Activated naive CD8-positive, alpha-beta T cell treated with anti-CD3 and anti-CD28 coated beads, Interleukin-2, amount 50 U/mL, for 24 hours (primary cell): ENCODE data around the gene TGM1.

Source experiments
- ATAC-seq: fragments of 150-1000 bp; cut with Tn5 transposase; one replicate; pipeline ENCODE4 v1.10.0; 2021
- DNase-seq: peaks from one replicate; pipeline ENCODE4 v3.0.0; 2021
- H3K27ac Mint-ChIP-seq: one replicate; pipeline ENCODE4 v1.8.0; 2021; ENCODE audit warnings: mild to moderate bottlenecking, mixed read lengths
- H3K27me3 Mint-ChIP-seq: one replicate; pipeline ENCODE4 v1.8.0; 2021; ENCODE audit warnings: mixed read lengths
- H3K36me3 Mint-ChIP-seq: one replicate; pipeline ENCODE4 v1.8.0; 2021; ENCODE audit warnings: low read depth, mixed read lengths
- H3K4me1 Mint-ChIP-seq: one replicate; pipeline ENCODE4 v1.8.0; 2021; ENCODE audit warnings: mixed read lengths
- H3K4me3 Mint-ChIP-seq: one replicate; pipeline ENCODE4 v1.8.0; 2021; ENCODE audit warnings: mild to moderate bottlenecking, moderate library complexity, mixed read lengths
- H3K9me3 Mint-ChIP-seq: one replicate; pipeline ENCODE4 v1.8.0; 2021; ENCODE audit warnings: mixed read lengths

The TGM1 gene

GRCh38 chr14:24281636-24282035 is 18.7 kb upstream of the TGM1 start:
- peaks cover 6% of the 10 kb centered on the region for H3K36me3 Mint-ChIP-seq
- H3K9me3 Mint-ChIP-seq: peaks cover 5% of the 10 kb centered on the region
- peak overlapping the region; percentile 45 for H3K27ac Mint-ChIP-seq
- ATAC-seq (no peak), DNase-seq (no peak)
- no peak overlapping the region for H3K4me3 Mint-ChIP-seq
- no peaks in the 10 kb centered on the region for H3K27me3 Mint-ChIP-seq
- H3K4me1 Mint-ChIP-seq: peaks cover 51% of the 10 kb centered on the region

GRCh38 chr14:24280797-24281460 is 18.0 kb upstream of the TGM1 start:
- no peak for ATAC-seq
- peaks cover 6% of the 10 kb centered on the region for H3K36me3 Mint-ChIP-seq
- H3K4me1 Mint-ChIP-seq: peaks cover 49% of the 10 kb centered on the region
- peaks cover 5% of the 10 kb centered on the region for H3K9me3 Mint-ChIP-seq
- H3K27ac Mint-ChIP-seq: no peak overlapping the region
- DNase-seq: no peak
- no peaks in the 10 kb centered on the region for H3K27me3 Mint-ChIP-seq
- no peak overlapping the region for H3K4me3 Mint-ChIP-seq

GRCh38 chr14:24279301-24280186 is 16.6 kb upstream of the TGM1 start:
- peak; percentile 68 for DNase-seq
- H3K4me1 Mint-ChIP-seq: peaks cover 47% of the 10 kb centered on the region
- peaks cover 5% of the 10 kb centered on the region for H3K9me3 Mint-ChIP-seq
- H3K27me3 Mint-ChIP-seq: no peaks in the 10 kb centered on the region
- H3K4me3 Mint-ChIP-seq: peak overlapping the region; percentile 58
- H3K27ac Mint-ChIP-seq: peak overlapping the region; percentile 76
- peak; percentile 97 for ATAC-seq
- H3K36me3 Mint-ChIP-seq: peaks cover 6% of the 10 kb centered on the region

- ATAC-seq: no peak
- peak overlapping the region; percentile 24 for H3K4me3 Mint-ChIP-seq
- peaks cover 6% of the 10 kb centered on the region for H3K36me3 Mint-ChIP-seq
- H3K9me3 Mint-ChIP-seq: peaks cover 5% of the 10 kb centered on the region
- DNase-seq: no peak
- peak overlapping the region; percentile 76 for H3K27ac Mint-ChIP-seq
- H3K4me1 Mint-ChIP-seq: peaks cover 57% of the 10 kb centered on the region
- H3K27me3 Mint-ChIP-seq: no peaks in the 10 kb centered on the region
These were observed 15.4 kb upstream of the TGM1 start for GRCh38 chr14:24278424-24278823.

GRCh38 chr14:24277606-24278321 is 14.8 kb upstream of the TGM1 start:
- ATAC-seq (no peak), DNase-seq (peak; percentile 23)
- peaks cover 64% of the 10 kb centered on the region for H3K4me1 Mint-ChIP-seq
- H3K27ac Mint-ChIP-seq: peak overlapping the region; percentile 76
- H3K27me3 Mint-ChIP-seq: no peaks in the 10 kb centered on the region
- H3K36me3 Mint-ChIP-seq: peaks cover 6% of the 10 kb centered on the region
- no peak overlapping the region for H3K4me3 Mint-ChIP-seq
- peaks cover 5% of the 10 kb centered on the region for H3K9me3 Mint-ChIP-seq

- Mint-ChIP-seq H3K27ac (peak overlapping the region; percentile 19), H3K9me3 (peaks cover 5% of the 10 kb centered on the region), H3K27me3 (no peaks in the 10 kb centered on the region), H3K4me3 (no peak overlapping the region), H3K36me3 (peaks cover 6% of the 10 kb centered on the region), H3K4me1 (peaks cover 70% of the 10 kb centered on the region)
- no peak for ATAC-seq
- DNase-seq: no peak
These were observed 14.1 kb upstream of the TGM1 start for GRCh38 chr14:24277071-24277470.

GRCh38 chr14:24274101-24274543 is 11.1 kb upstream of the TGM1 start:
- Mint-ChIP-seq H3K4me1 (peaks cover 70% of the 10 kb centered on the region), H3K27ac (peak overlapping the region; percentile 82), H3K36me3 (peaks cover 6% of the 10 kb centered on the region), H3K27me3 (no peaks in the 10 kb centered on the region), H3K9me3 (peaks cover 5% of the 10 kb centered on the region), H3K4me3 (peak overlapping the region; percentile 41)
- peak; percentile 45 for DNase-seq
- ATAC-seq: peak; percentile 67

GRCh38 chr14:24273422-24273998 is 10.5 kb upstream of the TGM1 start:
- no peak overlapping the region for H3K4me3 Mint-ChIP-seq
- H3K27me3 Mint-ChIP-seq: no peaks in the 10 kb centered on the region
- H3K9me3 Mint-ChIP-seq: peaks cover 3% of the 10 kb centered on the region
- peak overlapping the region; percentile 82 for H3K27ac Mint-ChIP-seq
- no peak for ATAC-seq
- DNase-seq: no peak
- peaks cover 64% of the 10 kb centered on the region for H3K4me1 Mint-ChIP-seq
- H3K36me3 Mint-ChIP-seq: peaks cover 4% of the 10 kb centered on the region

- H3K4me1 Mint-ChIP-seq: peaks cover 53% of the 10 kb centered on the region
- no peak for DNase-seq
- ATAC-seq: no peak
- H3K27me3 Mint-ChIP-seq: no peaks in the 10 kb centered on the region
- H3K4me3 Mint-ChIP-seq: peak overlapping the region; percentile 87
- H3K27ac Mint-ChIP-seq: peak overlapping the region; percentile 95
- peaks cover under 1% of the 10 kb centered on the region for H3K36me3 Mint-ChIP-seq
- H3K9me3 Mint-ChIP-seq: no peaks in the 10 kb centered on the region
These were observed 9.5 kb upstream of the TGM1 start for GRCh38 chr14:24272467-24272866.

GRCh38 chr14:24271834-24272263 is 8.9 kb upstream of the TGM1 start:
- peak overlapping the region; percentile 87 for H3K4me3 Mint-ChIP-seq
- DNase-seq (no peak), ATAC-seq (no peak)
- H3K27me3 Mint-ChIP-seq: no peaks in the 10 kb centered on the region
- peak overlapping the region; percentile 95 for H3K27ac Mint-ChIP-seq
- H3K9me3 Mint-ChIP-seq: no peaks in the 10 kb centered on the region
- peaks cover 48% of the 10 kb centered on the region for H3K4me1 Mint-ChIP-seq
- peaks cover 6% of the 10 kb centered on the region for H3K36me3 Mint-ChIP-seq

- ATAC-seq: peak; percentile 88
- Mint-ChIP-seq H3K4me1 (peaks cover 45% of the 10 kb centered on the region), H3K36me3 (peaks cover 12% of the 10 kb centered on the region), H3K4me3 (peak within 1 kb of the TSS; percentile 87), H3K27me3 (no peaks in the 10 kb centered on the region), H3K27ac (peak within 1 kb of the TSS; percentile 95), H3K9me3 (no peaks in the 10 kb centered on the region)
- peak; percentile 89 for DNase-seq
These were observed 8.3 kb upstream of the TGM1 start, which contains the start of gene RABGGTA for GRCh38 chr14:24271134-24271833. TSS of gene RABGGTA (minus strand) at chr14:24271597. CDS start at chr14:24271115, 482 bp downstream.

GRCh38 chr14:24270537-24271133 is 7.7 kb upstream of the TGM1 start:
- DNase-seq: no peak
- no peaks in the 10 kb centered on the region for H3K9me3 Mint-ChIP-seq
- H3K27me3 Mint-ChIP-seq: no peaks in the 10 kb centered on the region
- peaks cover 45% of the 10 kb centered on the region for H3K4me1 Mint-ChIP-seq
- peaks cover 14% of the 10 kb centered on the region for H3K36me3 Mint-ChIP-seq
- no peak for ATAC-seq
- H3K4me3 Mint-ChIP-seq: peak overlapping the region; percentile 87
- H3K27ac Mint-ChIP-seq: peak overlapping the region; percentile 91

- peaks cover 14% of the 10 kb centered on the region for H3K36me3 Mint-ChIP-seq
- H3K4me1 Mint-ChIP-seq: peaks cover 40% of the 10 kb centered on the region
- ATAC-seq (no peak), DNase-seq (no peak)
- no peaks in the 10 kb centered on the region for H3K9me3 Mint-ChIP-seq
- H3K27me3 Mint-ChIP-seq: no peaks in the 10 kb centered on the region
- peak overlapping the region; percentile 87 for H3K4me3 Mint-ChIP-seq
- no peak overlapping the region for H3K27ac Mint-ChIP-seq
These were observed 7.0 kb upstream of the TGM1 start for GRCh38 chr14:24269910-24270536.
